ENCODE results near the gene PANX2.
"Not testable (repeated sequence)": the region's sequence is repeated elsewhere in the genome, so short reads cannot be mapped to it uniquely, and the experiment has no call there.

The PANX2 gene

DNA sequence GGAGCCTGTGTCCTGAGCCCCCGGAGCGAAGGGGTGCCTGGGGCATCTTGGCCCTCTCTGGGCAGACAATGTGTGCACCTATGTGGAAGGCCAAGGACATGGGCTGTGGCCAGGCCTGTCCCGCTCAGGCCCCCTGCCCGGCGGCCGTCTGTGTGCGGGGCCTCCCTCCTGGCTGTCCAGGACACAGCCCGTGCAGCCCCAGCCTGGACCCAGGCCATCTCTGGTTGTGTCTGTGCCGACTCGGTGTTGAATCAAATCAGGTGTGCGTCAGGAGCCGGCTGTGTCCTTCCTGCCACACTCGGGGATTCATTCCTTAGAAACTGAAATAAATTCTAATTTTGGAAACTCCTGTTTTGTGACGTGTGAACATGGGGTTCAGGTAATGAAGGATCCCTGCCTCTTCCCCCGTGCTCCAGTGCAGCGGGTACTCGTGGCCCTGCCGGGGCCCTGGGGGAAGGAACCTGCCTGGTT, 28.8 kb downstream of the PANX2 start:
- no peak for DNase-seq

DNA sequence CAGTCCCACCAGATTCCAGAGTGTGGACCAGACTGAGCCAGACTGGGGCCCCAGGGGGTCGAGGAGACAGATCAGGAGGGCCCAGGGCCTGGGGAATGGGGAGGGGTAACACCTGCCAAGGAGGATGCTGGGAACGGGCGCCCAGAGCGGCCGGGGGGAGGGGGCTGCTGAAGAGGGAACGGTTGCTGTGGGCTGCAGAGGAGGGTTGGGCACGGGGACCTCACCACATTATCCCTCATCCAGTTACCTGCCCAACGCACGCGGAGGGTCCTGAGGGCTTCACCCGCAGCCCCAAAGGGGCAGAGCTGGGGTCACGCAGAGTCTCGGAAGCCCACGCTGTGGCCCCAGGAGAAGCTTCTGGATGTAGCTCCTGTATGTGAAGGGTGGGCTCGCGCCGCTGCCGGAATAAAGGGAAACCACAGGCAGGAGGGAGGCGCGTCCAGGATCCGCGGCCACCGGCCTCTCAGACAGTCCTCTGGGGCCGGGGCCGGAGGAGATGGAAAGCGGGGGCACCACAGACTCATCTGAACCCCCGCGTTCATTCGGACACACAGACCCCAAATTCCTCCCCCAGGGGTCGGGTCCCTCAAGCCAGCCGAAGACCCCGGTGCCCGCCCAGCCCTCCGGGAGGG, 29.4 kb downstream of the PANX2 start:
- DNase-seq: no peak

DNA sequence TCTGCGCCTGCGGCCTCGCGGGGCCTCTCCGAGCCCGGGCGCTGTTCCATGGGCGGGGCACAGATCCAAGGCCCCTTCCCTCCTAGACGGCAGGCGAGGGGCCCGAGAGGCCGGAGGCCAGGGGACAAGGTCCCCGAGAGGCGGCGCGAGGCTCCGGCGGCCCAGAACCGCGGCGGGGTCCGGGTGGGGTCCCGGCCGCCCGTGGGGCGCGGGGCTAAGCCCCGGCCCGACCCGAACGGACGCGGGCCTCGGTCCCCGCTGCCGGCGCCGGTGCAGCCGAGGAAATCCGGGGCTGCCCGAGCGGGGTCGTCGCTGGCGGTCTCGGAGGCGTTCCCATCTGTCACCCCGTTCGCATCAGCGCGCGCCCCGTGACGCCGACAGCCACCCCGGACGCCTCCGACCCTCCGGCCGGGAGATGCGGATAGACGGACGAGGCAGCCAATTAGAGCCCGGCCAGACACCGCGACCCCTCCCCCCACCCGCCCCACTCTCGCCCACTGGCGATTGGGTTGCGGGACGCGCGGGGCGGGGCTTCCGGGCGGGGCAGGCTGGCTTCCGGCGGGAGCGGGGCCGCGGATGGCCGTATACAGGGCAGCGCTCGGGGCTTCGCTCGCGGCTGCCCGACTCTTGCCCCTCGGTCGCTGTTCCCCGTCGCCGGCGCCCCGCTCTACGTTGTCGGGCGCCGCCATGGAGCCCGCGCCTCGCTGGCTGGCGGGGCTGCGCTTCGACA, 30.1 kb downstream of the PANX2 start, which contains the start of gene SELENOO:
SELENOO (plus strand) TSS at position 551 of the 730 bp plus-strand sequence; CDS start at position 577, 26 bp downstream.
- peak; percentile 88 for DNase-seq

DNA sequence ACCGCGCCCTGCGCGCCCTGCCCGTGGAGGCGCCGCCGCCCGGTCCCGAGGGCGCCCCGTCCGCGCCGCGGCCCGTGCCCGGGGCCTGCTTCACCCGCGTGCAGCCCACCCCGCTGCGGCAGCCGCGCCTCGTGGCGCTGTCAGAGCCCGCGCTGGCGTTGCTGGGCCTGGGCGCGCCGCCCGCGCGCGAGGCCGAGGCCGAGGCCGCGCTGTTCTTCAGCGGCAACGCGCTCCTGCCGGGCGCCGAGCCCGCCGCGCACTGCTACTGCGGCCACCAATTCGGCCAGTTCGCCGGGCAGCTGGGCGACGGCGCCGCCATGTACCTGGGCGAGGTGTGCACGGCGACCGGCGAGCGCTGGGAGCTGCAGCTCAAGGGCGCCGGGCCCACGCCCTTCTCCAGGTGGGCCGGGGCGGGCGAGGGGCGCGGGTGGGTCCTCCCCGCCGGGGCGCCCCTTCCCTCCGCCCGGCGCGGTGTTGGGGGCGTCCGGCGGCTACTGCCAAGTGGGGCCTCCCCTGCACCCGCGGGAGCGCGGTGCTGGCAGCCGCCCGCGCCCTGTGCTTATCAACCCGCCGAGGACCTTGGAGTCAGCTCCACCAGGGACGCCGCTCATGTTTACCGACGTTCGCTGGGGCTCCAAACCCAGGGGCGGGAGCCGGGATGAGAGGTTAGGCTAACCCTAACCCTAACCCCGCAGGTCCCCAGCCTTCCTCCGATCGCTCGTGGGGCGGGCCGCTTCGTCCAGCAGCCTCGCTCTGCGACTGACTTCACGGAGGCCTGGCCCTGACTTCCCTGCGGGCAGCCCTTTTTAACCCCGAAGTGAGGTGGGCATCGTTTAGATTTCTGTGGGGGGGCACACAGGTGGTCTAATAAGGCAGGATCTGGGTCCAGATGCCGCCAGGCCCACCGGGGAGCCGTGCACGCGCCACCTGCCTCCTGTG, 30.9 kb downstream of the PANX2 start:
- no peak for DNase-seq

DNA sequence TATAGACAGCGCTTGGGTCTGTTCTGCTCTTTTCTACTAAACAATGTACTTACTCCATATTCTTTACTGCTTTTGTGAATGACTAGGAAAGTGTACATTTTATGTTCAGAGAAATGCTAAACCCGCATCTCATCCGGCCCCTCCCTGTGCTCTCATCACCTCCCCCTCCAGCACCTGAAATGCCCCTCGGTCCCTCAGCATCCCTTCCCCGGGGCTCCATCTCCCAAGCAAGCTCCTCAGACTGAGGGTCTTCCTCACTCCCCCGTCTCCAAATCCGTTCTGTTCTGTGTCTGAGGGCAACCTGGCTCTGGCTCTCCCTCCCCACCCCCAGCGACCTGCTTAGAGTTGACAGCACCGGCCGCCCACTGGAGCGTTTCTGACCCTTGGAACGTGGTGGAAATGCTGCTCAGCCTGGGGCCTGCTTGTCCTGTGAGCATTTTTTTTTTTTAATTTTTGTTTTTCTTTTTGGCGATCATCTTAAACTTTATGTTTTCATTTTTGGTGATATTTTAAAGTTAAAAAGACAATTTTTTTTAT, 31.7 kb downstream of the PANX2 start:
- no peak for DNase-seq

DNA sequence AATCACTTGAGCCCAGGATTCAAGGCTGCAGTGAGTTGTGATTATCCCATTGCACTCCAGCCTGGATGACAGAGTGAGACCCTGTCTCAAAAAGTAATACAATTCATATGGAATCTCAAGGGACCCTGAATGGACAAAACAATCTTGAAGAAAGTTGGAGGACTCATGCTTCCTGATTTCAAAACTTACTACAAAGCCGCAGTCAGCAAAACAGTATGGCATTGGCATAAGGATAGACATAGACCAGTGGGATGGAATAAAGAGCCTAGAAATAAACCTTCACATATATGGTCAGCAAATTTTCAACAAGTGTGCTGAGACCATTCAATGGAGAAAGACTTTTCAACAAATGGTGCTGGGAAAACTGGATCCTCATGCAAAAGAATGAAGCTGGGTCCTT, 32.8 kb downstream of the PANX2 start:
- no peak for DNase-seq

DNA sequence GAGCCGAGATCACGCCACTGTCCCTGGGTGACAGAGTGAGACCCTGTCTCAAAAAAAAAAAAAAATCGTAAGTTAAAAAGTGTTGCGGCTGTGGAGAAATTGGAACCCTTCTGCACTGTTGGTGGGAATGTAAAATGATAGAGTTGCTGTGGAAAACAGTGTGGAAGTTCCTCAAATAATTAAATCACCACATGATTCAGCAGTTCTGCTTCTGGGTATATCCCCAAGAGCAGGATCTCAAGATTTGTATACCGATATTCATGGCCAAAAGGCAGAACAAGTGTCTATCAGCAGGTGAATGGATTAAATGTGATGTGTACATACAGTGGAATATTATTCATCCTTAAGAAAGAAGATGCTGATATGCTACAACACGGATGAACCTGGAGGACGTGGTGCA, 34.0 kb downstream of the PANX2 start:
- no peak for DNase-seq

DNA sequence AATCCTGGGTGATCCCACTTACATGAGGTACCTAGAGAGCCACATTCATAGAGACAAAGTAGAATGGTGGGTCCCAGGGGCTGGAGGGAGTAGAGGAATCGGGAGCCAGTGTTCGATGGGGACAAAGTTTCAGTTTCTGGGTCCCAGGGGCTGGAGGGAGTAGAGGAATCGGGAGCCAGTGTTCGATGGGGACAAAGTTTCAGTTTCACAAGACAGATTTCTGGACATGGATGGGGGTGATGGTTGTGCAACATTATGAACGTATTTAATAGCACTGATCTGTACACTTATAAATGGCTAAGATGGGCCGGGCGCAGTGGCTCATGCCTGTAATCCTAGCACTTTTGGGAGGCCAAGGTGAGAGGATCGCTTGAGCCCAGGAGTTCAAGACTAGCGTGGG, 34.5 kb downstream of the PANX2 start:
- not testable (repeated sequence) for DNase-seq

DNA sequence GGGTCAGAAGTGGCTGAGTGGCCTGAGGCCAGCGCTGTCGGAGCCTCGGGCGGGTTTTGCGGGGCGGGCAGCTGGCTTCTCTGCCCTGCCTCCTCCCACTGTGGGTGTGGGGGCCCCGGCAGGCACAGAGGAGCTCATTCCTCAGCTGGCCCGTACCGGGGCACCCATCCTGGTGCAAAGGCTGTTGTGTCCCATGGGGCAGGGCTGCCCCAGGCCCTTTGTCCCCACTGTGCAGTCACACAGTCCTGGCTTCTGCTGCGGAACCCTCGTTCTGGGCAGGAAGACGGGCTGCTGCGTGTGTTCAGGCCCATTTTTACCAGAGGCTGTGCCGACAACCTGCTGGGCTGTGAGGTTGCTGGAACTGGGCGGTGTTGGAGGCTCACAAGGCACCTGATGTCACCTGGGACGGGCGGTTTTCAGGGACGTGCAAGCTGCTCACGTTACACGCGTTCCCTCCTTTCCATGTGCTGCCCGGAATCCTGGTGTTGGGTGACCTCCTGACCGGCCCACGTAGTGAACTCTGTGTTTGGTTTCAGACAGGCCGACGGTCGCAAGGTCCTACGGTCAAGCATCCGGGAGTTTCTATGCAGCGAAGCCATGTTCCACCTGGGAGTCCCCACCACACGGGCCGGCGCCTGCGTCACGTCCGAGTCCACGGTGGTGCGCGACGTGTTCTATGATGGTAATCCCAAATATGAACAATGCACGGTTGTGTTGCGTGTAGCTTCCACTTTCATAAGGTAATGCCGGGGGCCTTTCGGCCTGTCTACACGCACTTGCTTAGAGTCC, 35.4 kb downstream of the PANX2 start:
- no peak for DNase-seq

DNA sequence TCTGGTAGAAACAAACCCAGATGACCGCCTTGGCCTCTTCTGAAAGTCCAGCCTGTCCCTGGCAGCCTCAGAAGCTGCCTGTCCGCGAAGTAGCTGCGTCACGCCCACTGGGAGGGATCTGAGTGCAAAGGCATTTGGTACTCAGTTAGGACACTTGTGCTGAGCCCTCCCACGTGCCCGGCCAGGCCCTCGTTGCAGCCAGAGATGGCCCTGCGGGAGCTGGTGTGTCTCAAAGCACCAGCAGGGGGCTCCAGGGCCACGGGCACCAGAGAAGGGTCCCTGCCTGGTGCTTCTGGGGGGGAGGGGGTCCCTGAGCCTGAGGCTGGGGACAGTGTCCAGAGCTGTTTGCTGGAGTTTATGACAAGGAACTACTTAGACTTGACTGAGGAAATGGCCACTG, 36.1 kb downstream of the PANX2 start:
- DNase-seq: peak; percentile 54

DNA sequence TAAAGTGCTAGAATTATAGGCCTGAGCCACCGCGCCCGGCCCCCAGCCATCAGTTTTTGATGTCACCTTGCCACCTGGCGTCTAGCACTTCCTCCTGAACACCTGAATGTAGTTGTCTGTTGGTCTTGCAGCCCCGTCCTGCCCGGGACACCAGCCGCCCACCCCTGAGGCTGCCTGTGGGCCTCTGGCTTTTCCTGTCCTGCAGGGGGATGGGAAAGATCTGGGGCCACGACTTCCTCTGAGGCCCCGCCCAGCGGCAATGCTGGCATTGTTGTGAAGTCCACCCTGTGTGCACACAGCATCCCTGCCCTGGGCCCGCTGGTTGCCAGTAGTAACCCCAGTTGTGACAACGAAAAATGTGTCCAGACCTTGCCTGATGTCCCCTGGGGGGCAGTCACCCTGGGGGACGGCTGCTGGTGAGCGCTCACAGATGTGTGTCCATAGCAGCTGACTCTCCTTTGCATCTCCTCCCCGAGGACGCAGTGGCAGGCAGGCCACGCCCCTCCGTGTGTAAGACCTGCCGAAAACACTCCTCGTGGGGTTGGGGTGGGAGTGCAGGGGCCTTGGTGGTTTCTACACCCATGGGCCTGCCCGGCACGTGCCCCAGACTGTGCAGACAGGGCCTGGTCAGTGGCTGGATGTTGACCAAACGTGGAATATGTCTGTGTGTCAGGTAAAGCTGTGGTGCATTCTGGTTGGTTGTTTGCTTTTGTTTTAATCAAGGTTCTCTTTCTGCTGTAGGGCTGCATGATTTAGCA, 37.0 kb downstream of the PANX2 start:
- DNase-seq: no peak

DNA sequence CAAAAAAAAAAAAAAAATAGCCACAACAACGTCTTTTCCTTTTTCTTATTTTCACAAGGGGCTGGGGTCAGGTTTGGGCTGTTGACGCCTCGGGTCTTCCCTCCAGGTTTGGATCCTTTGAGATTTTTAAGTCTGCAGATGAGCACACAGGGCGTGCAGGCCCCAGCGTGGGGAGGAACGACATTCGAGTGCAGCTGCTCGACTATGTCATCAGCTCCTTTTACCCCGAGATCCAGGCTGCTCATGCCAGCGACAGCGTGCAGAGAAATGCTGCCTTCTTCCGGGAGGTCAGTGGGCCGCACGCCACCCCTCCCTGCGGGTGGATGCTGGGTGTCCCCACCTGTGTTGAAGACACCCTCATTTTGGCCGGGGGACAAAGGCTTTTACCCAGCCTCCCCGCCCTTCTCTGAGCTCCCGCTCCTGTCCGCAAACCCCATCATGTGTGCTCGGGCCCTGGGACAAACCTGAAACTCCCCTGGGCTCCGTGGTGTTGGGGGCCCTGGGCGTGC, 38.0 kb downstream of the PANX2 start:
- DNase-seq: no peak

DNA sequence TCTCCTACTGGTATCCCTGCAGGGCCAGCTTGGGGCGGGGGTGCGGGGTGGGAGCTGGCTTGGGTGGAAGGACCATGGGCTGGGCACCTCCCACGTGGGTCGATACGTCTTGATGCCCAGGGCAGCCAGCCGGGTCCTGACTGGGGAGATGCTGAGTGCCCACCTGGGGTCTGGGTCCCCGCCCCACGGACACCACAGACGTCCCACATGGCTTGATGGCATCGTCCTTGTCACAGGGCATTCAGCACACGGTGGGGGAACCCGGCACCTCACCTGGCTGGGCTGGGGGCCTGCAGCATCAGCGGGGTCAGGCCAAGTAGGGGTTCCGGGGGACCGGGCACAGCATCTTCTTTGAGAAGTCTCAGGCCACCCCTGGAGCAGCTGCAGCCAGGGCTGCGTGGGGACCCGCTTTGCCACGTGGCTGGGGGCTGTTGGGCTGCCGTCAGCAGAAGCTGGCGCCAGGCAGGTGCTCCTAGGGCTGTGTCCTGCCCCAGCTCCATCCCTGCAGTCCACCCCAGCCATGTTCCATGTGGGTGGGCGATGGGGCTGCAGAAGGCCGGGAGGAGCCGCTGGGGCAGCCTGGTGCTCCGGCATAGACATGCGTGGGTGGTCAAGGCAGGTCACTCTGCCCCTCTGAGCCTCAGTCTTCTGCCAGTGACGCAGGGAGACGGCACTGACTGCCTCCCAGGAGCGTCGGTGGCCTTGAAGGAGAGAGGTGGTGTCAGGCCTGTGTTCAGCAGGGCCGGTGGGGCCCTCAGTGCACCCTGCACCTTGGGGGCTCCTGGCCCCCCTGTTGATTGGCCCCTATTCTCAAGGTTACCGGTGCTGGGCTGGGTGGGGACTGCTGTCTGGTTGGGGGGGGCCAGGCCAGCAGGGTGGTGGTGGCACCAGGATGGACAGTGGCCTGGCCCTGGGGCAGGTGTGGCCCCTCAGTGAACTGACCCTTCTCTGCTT, 38.7 kb downstream of the PANX2 start:
- DNase-seq: no peak

DNA sequence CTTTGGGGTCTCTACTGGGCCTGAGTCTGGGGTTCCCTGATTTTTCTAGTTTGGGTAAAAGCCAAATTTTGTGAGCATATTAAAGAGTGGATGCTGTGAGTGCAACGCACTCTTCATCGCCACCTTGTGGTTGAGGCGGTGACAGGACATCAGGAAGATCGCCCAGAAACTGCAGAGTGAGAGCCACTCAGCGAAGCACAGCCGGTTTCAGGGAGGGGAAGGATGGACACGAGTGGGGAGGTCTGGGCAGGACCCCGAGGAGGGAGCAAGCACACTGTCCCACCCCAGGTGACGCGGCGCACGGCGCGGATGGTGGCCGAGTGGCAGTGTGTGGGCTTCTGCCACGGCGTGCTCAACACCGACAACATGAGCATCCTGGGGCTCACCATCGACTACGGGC, 39.4 kb downstream of the PANX2 start:
- DNase-seq: peak; percentile 66

DNA sequence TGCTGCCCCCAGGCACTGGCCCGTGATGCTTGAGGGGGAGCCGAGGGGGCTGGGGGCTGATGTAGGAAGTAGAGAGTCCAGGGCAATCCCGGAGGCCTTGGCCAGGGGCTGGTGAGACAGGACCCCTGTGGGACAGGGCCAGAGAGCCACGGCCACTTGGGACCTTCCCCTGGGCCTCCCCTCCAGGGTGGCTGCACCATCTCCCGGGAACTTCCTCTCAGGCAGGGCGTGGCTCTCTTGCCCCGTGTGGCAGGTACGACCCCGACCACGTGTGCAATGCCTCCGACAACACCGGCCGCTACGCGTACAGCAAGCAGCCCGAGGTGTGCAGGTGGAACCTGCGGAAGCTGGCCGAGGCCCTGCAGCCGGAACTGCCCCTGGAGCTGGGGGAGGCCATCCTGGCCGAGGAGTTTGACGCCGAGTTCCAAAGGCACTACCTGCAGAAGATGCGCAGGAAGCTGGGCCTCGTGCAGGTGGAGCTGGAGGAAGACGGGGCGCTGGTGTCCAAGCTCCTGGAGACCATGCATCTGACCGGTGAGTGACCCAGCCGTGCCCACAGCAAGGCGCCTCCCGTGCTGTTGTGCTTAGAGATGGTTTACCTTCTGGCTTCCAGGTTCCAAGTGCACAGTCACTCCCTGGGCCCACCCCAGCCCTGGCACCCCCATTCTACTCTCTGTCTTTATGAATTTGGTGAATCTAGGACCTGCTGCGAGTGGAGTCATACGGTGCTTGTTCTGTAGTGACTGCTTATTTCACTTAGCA, 40.0 kb downstream of the PANX2 start:
- no peak for DNase-seq

DNA sequence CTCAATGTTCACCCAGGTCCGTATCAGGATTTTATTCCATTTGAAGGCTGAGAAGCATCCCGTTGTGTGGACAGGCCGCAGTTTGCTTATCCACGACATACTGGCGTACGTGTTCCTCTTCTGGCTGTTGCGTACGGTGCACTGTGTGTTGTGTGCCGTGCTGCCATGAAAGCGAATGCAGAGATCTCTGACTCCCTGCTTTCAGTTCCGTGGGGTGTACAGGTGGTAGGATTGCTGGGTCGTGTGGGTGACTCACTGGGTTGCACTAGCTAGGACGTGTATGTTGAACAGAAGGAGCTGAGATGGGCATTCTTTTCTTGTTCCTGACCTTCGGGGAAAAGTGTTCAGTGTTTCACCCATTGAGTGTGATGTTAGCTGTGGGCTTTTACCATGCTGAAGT, 40.6 kb downstream of the PANX2 start:
- DNase-seq: no peak

DNA sequence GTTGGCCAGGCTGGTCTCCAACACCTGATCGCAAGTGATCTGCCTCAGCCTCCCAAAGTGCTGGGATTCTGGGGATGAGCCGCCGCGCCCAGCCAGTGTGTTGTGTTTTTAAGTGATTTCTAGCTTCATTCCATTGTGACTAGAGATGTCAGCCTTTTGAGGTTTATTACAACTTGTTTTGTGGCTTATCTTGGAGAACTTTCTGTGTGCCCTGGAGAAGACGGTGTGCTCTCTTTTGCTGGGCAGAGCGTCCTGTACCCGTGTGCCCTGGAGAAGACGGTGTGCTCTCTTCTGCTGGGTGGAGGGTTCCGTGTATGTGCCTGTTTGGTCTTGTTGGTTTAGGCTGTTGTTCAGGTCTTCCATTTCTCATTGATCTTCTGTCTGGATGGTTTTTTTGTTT, 42.7 kb downstream of the PANX2 start:
- DNase-seq: no peak

DNA sequence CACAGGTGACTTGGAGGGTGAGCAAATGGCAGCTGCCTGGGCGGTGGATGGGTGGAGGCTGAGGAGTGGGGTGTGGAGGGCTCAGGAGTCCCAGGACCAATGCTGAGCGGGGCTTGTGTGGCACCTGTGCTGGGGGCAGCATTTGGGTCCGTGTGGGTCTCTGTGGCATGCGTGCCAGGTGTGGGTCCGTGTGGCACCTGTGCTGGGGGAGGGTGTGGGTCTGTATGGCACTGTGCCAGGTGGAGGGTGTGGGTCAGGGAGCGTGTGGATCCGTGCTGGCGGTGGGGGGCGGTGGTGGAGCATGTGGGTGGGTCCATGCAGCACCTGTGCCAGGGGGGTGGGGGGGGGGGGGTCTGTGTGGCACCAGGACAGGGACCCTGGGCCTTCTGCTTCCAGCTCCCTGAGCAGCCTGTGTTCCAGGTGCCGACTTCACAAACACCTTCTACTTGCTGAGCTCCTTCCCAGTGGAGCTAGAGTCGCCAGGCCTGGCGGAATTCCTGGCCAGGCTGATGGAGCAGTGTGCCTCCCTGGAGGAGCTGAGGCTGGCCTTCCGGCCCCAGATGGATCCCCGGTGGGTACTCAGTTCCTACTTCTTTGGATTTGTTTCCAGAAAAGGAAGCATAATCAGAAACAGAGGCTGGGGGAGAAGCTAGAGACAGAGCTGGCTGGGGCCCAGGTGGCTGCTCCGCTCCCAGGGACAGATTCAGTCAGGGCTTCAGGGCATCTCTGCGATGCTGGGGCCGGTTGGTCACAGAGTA, 44.9 kb downstream of the PANX2 start:
- no peak for DNase-seq
